Caco-2 (cell line): ENCODE results near the gene HSPE1. TPM values are rescaled to one million over a fixed set of nuclear protein-coding genes. Genes with fewer than 3 reads are reported as not detected.
"Not testable (repeated sequence)": the region's sequence is repeated elsewhere in the genome, so short reads cannot be mapped to it uniquely, and the experiment has no call there.

Experiments
- BruUV-seq: library from RNA; stranded (reverse); fragments of 400-500 nt; replicated peaks from 2 replicates; lab custom pipeline; 2021; lab: Mats Ljungman, UMichigan
- CTCF ChIA-PET: fragments of 300-600 bp; sonication (Branson Sonifier 250); formaldehyde crosslinking; loops from one replicate; lab custom pipeline; 2022; ENCODE audit warnings: antibody characterized with exemption; lab: Charles Lee
- POLR2A ChIA-PET: fragments of 300-600 bp; sonication (Branson Sonifier 250); formaldehyde crosslinking; loops from one replicate; lab custom pipeline; 2022; ENCODE audit warnings: antibody characterized with exemption; lab: Charles Lee
- DNase-seq, 2 experiments: peaks; one replicate each; pipeline versions ENCODE4 v3.0.0 to v3.0.0-alpha.2; 2020 to 2022
- H3K27me3 ChIP-seq: replicated peaks from 2 replicates; pipeline ENCODE4 v1.6.0; 2011; ENCODE audit warnings: low read length; ENCODE audit not compliant: control insufficient read depth, insufficient read depth
- H3K36me3 ChIP-seq: 2 replicates; pipeline ENCODE4 v1.5.1; 2011; ENCODE audit warnings: low read length; ENCODE audit not compliant: control insufficient read depth, insufficient read depth
- H3K4me1 ChIP-seq: fragments of 250-450 bp; sonication (Bioruptor Pico); 2 replicates; pipeline ENCODE4 v1.5.1; 2020; ENCODE audit warnings: mild to moderate bottlenecking
- H3K4me3 ChIP-seq: 2 replicates; pipeline ENCODE4 v1.5.1; 2011; ENCODE audit warnings: low read depth, mild to moderate bottlenecking, control low read depth, low read length
- H3K9me3 ChIP-seq: fragments of 250-450 bp; sonication (Bioruptor Pico); 2 replicates; pipeline ENCODE4 v1.5.1; 2020; ENCODE audit warnings: mild to moderate bottlenecking, moderate library complexity
- H3K27ac Mint-ChIP-seq: one replicate; pipeline ENCODE4 v1.8.0; 2022; ENCODE audit warnings: mixed read lengths; ENCODE audit not compliant: unreplicated experiment
- H3K27me3 Mint-ChIP-seq: one replicate; pipeline ENCODE4 v1.8.0; 2022; ENCODE audit warnings: mixed read lengths; ENCODE audit not compliant: insufficient read depth, unreplicated experiment
- H3K36me3 Mint-ChIP-seq: one replicate; pipeline ENCODE4 v1.8.0; 2022; ENCODE audit warnings: mild to moderate bottlenecking, mixed read lengths; ENCODE audit not compliant: insufficient read depth, unreplicated experiment
- H3K4me1 Mint-ChIP-seq: one replicate; pipeline ENCODE4 v1.8.0; 2022; ENCODE audit warnings: low read depth, mixed read lengths; ENCODE audit not compliant: unreplicated experiment
- H3K4me3 Mint-ChIP-seq: one replicate; pipeline ENCODE4 v1.8.0; 2022; ENCODE audit warnings: mild to moderate bottlenecking, moderate library complexity, mixed read lengths; ENCODE audit not compliant: unreplicated experiment
- H3K9me3 Mint-ChIP-seq: one replicate; pipeline ENCODE4 v1.8.0; 2022; ENCODE audit warnings: mixed read lengths; ENCODE audit not compliant: unreplicated experiment
- CTCF ChIP-seq, 2 experiments: fragments of 200-600 bp in 1 of 2; IDR thresholded peaks; 1 replicate in 1 of 2; 2 replicates in 1 of 2; pipeline versions ENCODE4 v1.5.1 to v1.8.0; 2011 to 2022; ENCODE audit warnings: antibody characterized with exemption in 1 of 2, control low read depth in 1 of 2, inconsistent platforms in 1 of 2, low read depth in 1 of 2, low read length in 1 of 2, mild to moderate bottlenecking in 1 of 2, moderate library complexity in 1 of 2; ENCODE audit not compliant: insufficient read depth in 1 of 2, severe bottlenecking in 1 of 2, unreplicated experiment in 1 of 2
- intact Hi-C: fragments of 100-400 bp; cut with micrococcal nuclease; formaldehyde crosslinking; loops from one replicate; pipeline ENCODE4 v1.10.0; 2022; ENCODE audit not compliant: unreplicated experiment
- total RNA-seq: library from RNA; stranded (reverse); gene quantifications from 2 replicates; pipeline ENCODE4 v1.2.3, GENCODE V29; 2022

The HSPE1 gene
- total RNA-seq, 1 experiment from 2014 or later, result 340 TPM

DNA sequence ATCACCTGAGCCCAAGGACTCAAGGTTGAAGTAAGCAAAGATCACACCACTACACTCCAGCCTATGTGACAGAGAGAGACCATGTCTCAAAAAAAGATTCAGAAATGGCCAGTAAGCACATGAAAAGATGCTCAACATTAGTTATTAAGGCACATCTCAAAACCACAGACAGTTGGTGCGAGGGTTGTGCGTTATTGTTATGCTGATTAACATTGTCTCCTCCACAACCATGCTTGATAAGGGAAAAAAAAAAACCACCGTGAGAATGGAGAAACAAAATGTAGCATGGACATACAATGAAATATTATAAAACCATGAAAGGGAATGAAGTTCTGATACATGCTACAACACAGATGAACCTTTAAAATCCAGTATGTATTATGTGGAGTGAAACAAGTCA lies 43.0 kb downstream of the HSPE1 start:
- no peaks in the 10 kb centered on the region for H3K4me1 Mint-ChIP-seq
- ChIA-PET CTCF (no interaction called here), POLR2A (no interaction called here)
- DNase-seq, result no peak
- peaks cover 72% of the 10 kb centered on the region for H3K36me3 Mint-ChIP-seq
- Histone ChIP-seq H3K27me3 (no peaks in the 10 kb centered on the region), H3K4me3 (no peak overlapping the region), H3K9me3 (no peaks in the 10 kb centered on the region), H3K36me3 (no peaks in the 10 kb centered on the region), H3K4me1 (no peaks in the 10 kb centered on the region)
- H3K9me3 Mint-ChIP-seq, result no peaks in the 10 kb centered on the region
- intact Hi-C loops, result no loop called here
- no TSS peak for BruUV-seq
- H3K27ac Mint-ChIP-seq, result no peak overlapping the region
- H3K27me3 Mint-ChIP-seq, result no peaks in the 10 kb centered on the region
- no peak overlapping the region for H3K4me3 Mint-ChIP-seq
- TF ChIP-seq CTCF (IDR thresholded peaks at IDR 0.05; ENCODE audit: insufficient read depth in 1 of 2, low read depth in 1 of 2, low read length in 1 of 2, severe bottlenecking in 1 of 2, unreplicated experiment in 1 of 2), result no peak

DNA sequence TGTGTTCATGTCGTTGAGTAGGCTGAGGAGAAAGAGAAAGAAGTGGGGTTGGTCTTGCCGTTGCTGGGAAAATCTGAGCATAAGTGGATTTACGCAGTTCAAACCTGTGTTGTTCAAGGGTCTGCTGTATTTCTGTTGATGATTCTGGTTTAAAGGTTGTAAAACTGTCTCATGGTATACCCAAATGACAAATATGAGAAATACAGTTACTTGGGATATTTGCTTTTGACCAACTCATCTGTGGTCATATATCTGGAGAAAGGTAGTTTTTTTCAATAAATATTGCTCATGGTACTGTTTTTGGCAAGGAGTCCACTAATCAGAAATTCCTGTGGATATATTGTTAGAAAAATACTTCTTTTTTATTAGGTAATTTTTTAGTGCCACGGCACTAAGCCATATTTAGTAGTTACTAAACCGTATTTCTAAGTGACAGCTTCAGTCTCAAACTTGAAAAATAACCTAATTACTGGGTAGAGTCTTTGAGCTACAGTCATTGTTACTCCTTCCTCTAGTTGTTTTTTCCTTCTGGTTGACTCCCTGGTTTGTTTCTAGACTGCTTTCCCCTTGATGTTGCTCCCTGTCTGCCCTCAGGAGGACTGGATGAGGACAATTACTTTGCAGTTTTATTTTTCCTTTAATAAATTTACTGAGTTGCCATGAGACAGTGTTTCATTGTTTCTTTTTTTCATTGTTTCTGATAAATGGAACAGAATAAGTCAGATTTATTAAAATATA lies 47.2 kb downstream of the HSPE1 start:
- Mint-ChIP-seq H3K9me3 (no peaks in the 10 kb centered on the region), H3K27me3 (no peaks in the 10 kb centered on the region), H3K4me3 (no peak overlapping the region), H3K27ac (no peak overlapping the region), H3K4me1 (no peaks in the 10 kb centered on the region), H3K36me3 (peaks cover 61% of the 10 kb centered on the region)
- no TSS peak for BruUV-seq
- CTCF ChIA-PET, result no interaction called here
- H3K4me3 ChIP-seq, result no peak overlapping the region
- no peaks in the 10 kb centered on the region for H3K9me3 ChIP-seq
- H3K27me3 ChIP-seq, result no peaks in the 10 kb centered on the region
- H3K4me1 ChIP-seq, result no peaks in the 10 kb centered on the region
- intact Hi-C loops, result no loop called here
- no peak for TF ChIP-seq CTCF (IDR thresholded peaks at IDR 0.05; ENCODE audit: insufficient read depth in 1 of 2, low read depth in 1 of 2, low read length in 1 of 2, severe bottlenecking in 1 of 2, unreplicated experiment in 1 of 2)
- no peaks in the 10 kb centered on the region for H3K36me3 ChIP-seq
- DNase-seq, result no peak
- POLR2A ChIA-PET, result no interaction called here

DNA sequence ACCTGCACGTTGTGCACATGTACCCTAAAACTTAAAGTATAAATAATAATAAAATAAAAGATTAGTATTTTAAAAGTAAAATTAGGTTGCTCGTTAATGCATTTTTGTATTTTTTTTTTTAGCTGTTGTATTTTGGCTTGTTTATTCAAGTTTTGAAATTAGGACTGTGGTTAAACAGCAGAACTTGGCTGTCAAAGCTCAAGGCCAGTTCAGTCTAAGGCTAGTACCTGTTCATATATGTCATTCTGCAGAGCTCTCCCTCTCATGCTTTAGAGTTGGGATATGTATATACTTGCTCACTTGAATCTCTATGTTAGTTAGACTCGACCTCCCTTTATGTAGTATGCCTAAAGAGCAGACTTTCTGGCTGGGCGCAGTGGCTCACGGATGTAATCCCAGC lies 48.4 kb downstream of the HSPE1 start:
- peaks cover 53% of the 10 kb centered on the region for H3K36me3 Mint-ChIP-seq
- Histone ChIP-seq H3K27me3 (no peaks in the 10 kb centered on the region), H3K9me3 (no peaks in the 10 kb centered on the region), H3K36me3 (no peaks in the 10 kb centered on the region), H3K4me1 (no peaks in the 10 kb centered on the region), H3K4me3 (no peak overlapping the region)
- intact Hi-C loops, result no loop called here
- TF ChIP-seq CTCF (IDR thresholded peaks at IDR 0.05; ENCODE audit: insufficient read depth in 1 of 2, low read depth in 1 of 2, low read length in 1 of 2, severe bottlenecking in 1 of 2, unreplicated experiment in 1 of 2), result no peak
- no peaks in the 10 kb centered on the region for H3K4me1 Mint-ChIP-seq
- H3K27ac Mint-ChIP-seq, result no peak overlapping the region
- H3K27me3 Mint-ChIP-seq, result no peaks in the 10 kb centered on the region
- POLR2A ChIA-PET, result no interaction called here
- BruUV-seq, result no TSS peak
- no peak for DNase-seq
- no peak overlapping the region for H3K4me3 Mint-ChIP-seq
- no peaks in the 10 kb centered on the region for H3K9me3 Mint-ChIP-seq
- CTCF ChIA-PET, result no interaction called here

- H3K4me3 ChIP-seq, H3K4me3 Mint-ChIP-seq, H3K27ac Mint-ChIP-seq, BruUV-seq, H3K27me3 Mint-ChIP-seq, intact Hi-C loops, H3K27me3 ChIP-seq, DNase-seq, H3K4me1 Mint-ChIP-seq, POLR2A ChIA-PET, H3K9me3 ChIP-seq, H3K4me1 ChIP-seq, CTCF ChIA-PET, H3K36me3 ChIP-seq, H3K9me3 Mint-ChIP-seq: not testable (repeated sequence)
- H3K36me3 Mint-ChIP-seq, result peaks cover 38% of the 10 kb centered on the region
Observed at GRCh38 chr2:197551260-197551659, 51.1 kb downstream of the HSPE1 start.
